DMS 273 (cell line): ENCODE data around the gene TRAPPC5.

Source experiments
- DNase-seq: peaks from one replicate; lab custom pipeline; 2025; ENCODE audit not compliant: unreplicated experiment; lab: John Stamatoyannopoulos, UW

Gene TRAPPC5

DNA sequence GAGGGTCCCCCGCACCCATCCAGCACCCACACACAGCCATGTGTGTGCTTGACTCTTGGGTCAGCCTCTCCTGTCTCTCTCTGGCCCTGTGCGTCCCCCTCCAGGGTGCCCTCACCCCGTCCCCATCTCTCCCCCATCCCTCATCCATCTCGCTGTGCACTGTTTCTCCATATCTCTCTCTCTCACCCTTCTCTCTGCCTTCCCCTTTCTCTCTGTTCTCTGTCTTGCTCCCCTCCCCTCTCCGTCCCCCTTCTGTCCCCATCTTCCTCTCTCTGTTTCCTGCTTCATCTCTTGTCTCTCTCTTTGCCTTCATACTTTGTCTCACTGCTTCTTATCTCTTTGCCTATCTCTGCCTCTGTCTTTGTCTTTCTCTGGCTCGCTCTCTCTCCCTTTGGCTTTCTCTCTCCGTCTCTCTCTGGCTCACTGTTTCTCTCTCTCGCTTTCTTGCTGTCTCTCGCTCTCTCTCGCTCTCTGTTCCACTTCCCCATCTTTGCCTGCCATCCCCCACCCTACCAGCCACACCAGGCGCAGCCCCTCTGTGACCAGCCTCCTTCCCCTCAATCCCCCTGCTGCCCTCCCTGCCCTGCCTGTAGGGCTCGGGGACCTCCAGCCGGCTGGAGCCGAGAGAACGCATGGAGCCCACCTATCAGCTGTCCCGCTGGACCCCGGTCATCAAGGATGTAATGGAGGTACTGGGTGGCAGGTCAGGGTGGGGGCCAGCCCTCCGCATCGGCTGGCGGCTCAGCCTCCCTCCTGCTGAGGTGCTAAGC lies 34.8 kb upstream of the TRAPPC5 start:
- no peak for DNase-seq

DNA sequence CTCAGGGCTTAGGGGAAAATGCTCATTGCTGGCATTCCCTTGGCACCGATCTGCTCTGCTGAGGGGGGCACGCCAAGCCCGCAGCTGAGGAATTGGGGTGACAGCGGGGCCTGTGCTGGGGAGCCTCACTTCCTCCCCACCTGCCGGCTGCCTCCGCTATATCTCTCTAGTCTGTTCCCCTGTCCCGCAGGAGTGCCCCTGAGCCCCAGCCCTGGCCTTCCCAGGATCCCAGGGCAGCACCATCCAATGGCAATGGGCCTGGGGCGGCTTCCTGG lies 34.3 kb upstream of the TRAPPC5 start:
- DNase-seq: no peak

DNA sequence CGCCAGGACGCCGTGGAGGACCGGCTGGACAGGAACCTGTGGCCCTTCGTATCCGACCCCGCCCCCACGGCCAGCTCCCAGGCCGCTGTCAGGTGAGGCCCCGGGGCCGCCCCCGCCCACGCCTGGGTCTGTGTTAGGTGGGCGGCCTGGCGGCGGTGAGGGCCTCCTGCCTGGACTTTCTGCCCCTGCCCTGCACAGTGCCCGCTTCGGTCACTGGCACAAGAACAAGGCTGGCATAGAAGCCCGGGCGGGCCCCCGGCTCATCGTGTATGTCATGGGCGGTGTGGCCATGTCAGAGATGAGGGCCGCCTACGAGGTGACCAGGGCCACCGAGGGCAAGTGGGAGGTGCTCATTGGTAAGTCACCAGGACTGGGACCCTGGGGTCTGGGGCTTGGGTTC lies 33.5 kb upstream of the TRAPPC5 start:
- DNase-seq: no peak

DNA sequence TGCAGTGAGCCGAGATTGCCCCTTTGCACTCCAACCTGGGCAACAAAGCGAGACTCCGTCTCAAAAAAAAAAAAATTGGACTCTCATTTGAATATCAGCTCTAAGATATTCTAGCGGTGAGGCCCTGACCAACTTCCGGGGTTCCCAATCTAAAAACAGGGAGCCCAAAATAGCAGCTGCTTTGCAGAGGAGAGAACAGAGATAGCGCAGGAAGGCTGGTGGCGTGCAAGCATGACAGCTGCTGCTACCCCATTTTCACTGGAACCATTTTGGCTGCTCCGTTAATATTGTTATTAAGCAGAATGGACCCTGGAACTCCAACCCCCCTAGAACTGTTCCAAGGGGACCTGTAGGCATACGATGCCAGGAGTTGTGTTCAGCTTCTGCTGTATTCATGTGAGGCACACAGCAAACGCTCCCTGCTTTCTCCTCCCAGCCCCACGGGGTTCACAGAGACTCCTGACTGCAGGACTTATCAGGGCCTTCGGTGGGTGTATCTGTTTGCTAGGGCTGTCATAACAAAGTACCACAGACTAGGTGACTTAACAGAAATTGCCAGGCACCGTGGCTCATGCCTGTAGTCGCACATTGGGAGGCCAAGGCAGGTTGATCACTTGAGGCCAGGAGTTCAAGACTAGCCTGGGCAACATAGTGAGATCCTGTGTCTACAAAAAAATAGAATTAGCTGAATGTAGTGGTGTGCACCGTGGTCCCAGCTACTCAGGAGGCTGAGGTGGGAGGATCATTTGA lies 32.2 kb upstream of the TRAPPC5 start:
- DNase-seq: no peak

DNA sequence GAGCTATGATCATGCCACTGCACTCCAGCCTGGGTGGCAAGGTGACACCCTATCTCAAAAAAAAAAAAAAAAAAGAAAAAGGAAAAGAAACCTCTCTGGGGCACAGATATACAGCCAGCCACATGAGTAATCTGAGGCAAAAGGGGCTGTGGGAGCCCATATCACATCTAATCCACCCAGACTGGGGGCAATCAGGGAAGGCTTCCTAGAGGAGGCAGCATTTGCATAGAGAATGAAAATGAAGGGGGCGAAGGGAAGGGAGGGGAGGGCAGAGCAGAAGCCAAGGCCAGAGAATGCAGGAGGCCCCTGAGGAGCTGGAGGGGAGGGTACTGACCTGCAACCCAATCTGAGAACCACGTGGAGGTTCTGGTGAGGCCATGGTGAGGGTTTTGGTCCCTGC lies 30.5 kb upstream of the TRAPPC5 start:
- no peak for DNase-seq

DNA sequence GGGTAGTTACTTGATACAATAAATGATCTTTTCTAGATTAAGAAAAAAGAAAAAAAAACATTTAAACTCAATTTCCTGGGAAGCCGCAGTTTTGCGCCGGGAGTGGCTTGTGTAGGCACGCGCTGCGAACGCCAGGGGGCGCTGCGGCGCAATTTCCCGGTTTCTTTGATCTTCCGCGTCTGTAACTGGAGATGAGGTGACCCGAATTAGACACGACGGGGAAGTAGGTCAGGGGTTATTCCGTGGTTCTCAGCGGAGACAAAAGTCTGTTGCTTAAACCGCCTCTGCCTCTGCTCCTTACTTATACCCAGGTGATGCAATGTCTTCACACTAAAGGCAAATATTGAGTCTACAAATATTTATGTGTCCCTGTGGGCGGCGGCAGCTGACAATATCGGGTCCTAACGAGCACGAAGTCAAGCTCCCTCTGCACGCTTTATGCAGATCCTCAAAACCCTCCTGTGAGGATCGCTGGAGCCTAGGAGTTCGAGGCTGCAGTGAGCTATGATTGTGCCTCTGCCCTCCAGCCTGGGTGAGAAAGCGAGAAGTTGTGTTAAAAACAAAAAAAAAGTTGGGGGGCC lies 28.5 kb upstream of the TRAPPC5 start:
- peak; percentile 92 for DNase-seq

DNA sequence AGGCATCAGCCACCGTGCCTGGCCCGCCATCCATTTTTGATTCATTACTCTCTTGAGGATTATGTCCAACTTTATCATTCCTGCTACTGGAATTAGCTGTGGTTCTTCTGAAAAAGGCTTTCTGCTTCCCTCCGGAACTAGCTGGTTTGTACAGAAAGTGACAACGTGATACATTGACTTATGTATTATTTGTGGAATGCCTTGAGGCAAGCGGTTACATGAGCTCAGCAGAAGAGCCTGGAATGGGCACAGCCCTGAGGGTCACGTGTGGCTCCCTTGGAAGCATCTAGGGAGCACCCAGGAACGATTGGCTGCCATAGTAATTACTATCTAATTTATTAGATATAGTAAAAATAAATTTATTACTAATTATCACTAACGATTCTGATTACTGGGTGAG lies 26.2 kb upstream of the TRAPPC5 start:
- no peak for DNase-seq

DNA sequence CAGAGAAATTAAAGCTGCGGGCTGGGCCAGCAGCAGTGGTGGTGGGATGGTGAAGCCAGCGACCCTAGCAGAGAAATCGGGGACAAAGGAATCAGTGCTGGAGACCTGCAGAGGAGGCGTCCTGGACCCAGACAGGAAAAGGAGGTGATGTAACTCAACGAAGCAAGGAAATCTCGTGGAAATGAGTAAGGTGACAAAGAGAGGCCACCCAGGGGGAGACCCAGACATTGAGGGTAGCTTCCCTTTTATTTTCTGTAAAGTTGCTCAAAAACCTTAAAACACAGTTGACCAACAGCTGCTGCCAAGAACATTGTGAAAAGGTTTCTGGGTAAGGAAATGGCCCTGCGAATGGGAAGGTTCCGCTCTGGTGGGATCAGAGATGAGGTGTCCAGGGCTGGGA lies 25.1 kb upstream of the TRAPPC5 start:
- DNase-seq: no peak

DNA sequence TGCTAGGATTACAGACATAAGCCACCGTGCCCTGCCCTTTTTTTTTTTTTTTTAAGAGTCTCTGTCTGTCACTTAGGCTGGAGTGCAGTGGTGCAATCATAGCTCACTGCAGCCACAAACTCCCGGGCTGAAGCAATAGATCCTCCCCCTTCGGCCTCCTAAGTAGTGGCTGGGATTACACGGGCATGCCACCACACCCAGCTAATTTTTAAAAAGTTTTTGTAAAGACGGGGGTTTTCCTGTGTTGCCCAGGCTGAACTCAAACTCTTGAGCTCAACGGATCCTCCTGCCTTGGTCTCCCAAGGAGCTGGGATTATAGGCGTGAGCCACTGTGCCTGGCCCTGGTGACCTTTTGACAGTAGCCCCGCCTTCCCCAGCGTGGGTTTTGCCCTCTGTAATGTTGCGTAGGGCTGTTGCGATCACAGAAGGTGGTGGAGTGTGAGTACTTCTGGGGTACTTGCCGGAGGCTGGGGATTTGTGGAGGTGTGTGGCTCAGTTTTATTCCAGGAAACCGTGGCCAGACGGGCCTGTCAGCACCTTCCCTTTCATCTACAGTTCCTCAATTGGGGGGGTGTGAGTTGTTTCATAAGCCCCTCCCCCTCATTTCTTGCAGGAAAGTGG lies 23.4 kb upstream of the TRAPPC5 start:
- DNase-seq: no peak

DNA sequence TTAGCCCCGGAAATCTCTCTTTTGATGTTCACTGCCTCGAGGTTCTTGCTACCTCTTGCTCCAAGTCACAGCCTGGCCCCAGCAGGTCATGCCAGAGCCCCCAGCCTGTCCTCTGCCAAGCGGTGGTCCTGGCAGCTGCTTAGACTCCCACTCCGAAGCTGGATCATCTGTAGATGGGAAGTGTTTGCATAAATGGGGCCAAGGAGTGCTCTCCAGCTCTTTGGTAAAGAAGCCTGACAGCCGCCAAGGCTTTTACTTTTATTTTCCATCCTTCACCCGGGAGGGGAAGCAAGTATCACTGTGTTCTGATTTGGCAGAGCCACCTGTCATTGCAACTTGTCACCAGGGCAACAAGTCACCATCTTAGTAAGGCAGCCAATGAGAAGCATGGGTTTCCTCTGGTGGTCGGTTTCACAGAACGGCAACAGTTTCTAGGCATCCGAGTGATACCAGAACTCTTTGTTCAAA lies 22.4 kb upstream of the TRAPPC5 start:
- peak; percentile 65 for DNase-seq

DNA sequence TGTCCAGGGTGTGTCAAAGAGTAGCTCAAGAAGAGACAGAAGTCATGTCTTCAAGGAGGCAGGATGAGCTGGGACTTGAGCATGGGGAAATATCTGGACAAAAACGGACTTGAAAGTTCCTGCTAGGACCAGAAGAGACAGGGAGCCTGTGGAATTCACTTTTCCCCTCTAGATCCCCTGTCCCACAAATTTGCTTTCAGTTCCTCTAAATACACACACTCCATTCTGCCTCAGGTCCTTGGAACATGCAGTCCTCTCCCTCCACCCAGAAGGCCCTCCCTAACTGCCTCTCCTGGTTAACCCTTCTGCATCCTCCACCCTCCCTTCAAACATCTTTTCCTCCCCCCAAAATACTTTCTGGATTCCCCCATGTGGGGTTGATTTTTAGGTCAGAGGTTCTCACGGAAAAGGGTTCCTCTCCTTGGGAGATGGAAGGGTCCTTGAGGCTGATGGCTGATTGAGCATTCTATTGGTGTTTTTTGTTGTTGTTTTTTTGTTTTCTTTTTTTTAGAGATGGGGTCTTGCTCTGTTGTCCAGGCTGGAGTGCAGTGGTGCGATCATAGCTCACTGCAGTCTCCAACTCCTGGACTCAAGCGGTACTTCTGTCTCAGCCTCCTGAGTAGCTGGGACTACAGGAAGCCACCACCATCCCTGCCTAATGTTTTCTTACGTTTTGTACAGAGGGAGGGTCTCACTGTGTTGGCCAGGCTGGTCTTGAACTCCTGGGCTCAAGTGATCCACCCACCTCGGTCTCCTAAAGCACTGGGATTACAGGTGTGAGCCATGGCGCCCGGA lies 18.7 kb upstream of the TRAPPC5 start:
- DNase-seq: no peak

DNA sequence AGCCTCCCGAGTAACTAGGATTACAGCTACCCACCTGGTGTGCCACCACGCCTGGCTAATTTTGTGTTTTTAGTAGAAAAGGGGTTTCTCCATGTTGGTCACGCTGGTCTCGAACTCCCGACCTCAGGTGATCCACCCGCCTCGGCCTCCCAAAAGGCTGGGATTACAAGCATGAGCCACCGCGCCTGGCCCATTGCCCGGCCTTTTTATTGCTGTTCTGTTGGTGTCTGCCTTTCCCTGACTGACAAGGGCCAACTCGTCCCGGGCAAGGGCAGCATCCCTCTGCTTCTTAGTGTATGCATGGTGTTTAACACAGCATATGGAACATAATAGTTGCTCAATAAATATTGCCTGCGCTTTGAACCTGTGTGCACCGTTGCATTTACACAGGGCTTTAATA lies 18.0 kb upstream of the TRAPPC5 start:
- DNase-seq: peak; percentile 26

DNA sequence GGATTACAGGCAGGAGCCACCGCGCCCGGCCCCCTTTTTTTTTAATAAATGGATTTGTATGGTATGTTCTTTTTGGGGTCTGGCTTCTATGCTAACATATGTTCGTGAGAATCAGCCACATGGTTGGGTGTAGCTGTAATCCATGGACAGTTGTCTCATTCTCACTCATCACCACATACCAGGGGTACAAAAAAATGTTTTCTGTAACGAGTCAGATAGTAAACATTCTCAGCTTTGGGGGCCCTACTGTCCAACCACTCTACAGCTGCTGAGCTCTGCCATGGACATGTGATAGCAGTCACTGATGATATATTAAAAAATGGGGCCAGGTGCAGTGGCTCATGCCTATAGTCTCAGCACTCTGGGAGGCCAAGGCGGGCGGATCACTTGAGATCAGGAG lies 16.9 kb upstream of the TRAPPC5 start:
- DNase-seq: no peak

DNA sequence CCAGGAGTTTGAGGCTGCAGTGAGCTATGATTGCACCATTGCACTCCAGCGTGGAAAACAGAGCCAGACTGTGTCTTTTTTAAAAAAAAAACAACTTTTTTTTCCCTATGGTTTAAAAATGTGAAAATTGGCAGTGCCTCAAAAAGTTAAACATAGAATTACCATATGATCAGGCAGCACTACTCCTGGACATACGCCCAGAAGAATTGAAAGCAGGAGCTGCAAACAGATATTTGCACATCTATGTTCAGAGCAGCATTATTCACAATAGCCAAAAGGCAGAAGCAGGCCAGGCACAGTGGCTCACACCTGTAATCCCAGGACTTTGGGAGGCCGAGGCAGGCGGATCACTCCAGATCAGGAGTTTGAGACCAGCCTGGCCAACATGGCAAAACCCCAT lies 15.6 kb upstream of the TRAPPC5 start:
- peak; percentile 37 for DNase-seq

DNA sequence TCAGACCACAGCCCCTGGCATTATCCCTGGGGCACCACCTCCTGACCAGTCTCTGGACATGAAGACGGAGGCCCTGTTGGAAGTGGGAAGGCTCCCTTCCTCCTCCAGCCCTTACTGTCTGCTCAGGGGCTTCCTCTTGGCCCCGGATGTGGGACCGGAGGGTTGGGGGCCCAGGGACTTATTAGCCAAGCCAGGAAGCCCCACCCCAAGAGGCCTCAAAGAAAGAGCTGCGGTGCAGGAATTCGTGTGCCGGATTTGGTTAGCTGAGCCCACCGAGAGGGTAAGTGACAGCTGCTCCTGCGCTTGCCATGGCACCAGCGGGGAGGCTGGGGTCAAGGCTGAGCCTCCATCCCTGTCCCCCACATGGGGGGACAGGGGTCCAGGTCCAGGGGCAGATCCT lies 11.8 kb upstream of the TRAPPC5 start, which contains the start of gene RETN:
Gene RETN (plus strand): TSS at position 208 of the 400 bp plus-strand sequence. CDS start 278 bp downstream, outside the sequence.
- no peak for DNase-seq

DNA sequence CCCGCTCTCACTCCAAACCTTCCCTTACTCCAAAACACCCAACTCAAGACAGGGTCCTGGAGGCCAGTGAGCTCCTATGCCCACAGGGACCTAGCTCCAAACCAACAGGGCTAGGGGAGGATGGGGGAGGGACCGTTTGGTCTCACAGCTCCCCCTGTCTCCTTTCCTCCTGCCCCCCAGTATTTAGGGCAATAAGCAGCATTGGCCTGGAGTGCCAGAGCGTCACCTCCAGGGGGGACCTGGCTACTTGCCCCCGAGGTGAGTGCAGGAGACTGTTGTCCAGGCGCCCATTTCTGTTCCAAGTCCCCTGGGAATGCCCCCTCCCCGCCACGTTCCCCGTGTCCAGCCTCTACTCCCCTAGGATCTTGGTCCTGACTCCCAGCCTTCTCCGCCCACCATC lies 11.0 kb upstream of the TRAPPC5 start:
- DNase-seq: no peak

DNA sequence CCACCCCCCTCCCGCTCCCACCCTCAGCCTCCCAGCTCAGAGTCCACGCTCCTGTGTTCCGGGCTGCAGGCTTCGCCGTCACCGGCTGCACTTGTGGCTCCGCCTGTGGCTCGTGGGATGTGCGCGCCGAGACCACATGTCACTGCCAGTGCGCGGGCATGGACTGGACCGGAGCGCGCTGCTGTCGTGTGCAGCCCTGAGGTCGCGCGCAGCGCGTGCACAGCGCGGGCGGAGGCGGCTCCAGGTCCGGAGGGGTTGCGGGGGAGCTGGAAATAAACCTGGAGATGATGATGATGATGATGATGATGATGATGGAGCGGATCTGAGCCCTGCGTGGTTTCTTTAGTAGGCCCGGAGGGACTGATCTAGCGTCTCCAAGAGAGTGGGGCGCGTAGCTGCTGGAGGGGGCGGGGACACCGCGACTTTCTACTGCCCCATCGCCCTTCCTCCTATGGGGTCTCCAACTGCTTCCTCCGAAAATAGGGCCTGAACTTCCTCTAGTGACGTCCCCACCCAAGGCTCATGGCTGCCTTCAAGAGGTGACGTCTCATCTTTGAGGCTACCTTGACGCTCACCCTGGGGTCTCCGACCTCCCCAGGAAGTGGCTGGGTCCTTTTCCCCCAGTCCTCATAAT lies 10.4 kb upstream of the TRAPPC5 start:
- DNase-seq: peak; percentile 71

DNA sequence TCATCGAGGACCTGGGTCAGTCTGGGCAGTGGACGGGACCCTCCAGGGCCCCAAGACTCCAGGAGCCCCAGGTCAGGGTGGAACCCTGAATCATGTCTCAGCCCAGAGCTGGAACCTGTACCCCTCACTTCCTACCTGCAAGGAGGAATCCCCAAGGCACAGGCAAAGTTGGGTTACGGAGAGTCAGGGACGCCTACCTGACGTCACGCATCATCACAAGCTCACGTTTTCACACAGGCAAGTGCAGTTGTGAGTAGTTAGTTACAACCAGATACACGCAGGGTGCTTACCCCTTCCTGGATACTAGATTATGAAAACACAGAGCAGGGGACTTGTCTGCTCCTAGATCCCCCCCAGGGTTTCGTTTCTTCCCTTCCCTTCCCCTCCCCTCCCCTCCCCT lies 9.8 kb upstream of the TRAPPC5 start:
- DNase-seq: no peak

DNA sequence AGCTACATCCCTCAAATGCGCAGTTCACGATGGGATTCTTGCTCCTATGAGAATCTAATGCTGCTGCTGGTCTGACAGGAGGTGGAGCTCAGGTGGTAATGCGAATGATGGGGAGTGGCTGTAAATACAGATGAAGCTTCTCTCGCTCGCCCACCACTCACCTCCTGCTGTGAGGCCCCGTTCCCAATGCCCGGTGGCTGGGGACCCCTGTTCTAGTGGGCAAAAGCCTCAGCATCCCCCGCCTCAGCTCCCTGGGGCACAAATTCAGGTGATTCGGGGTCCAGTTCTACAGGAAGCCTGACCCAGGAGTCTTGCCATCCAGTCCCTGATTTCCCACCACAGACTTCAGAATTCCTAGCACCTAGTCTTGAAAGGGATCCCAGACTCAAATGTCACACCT lies 8.1 kb upstream of the TRAPPC5 start:
- no peak for DNase-seq
